HepG2 (cell line): ENCODE results near the gene PSMA7. TPM values are rescaled to one million over a fixed set of nuclear protein-coding genes. Genes with fewer than 3 reads are reported as not detected.

ENCODE experiments used
- BATF2 ChIP-seq: sonication (generic); formaldehyde crosslinking; IDR thresholded peaks from 2 replicates; pipeline ENCODE4 v1.8.0; 2022; ENCODE audit warnings: mild to moderate bottlenecking, missing genetic modification reagents, moderate library complexity
- BRF2 ChIP-seq: sonication (generic); formaldehyde crosslinking; IDR thresholded peaks from 2 replicates; pipeline ENCODE4 v1.8.1; 2022; ENCODE audit warnings: mild to moderate bottlenecking, missing genetic modification reagents
- FOXJ3 ChIP-seq: sonication (generic); formaldehyde crosslinking; IDR thresholded peaks from 2 replicates; pipeline ENCODE4 v1.4.0; 2020; ENCODE audit warnings: missing genetic modification reagents, mild to moderate bottlenecking, borderline replicate concordance
- MLX ChIP-seq: IDR thresholded peaks from 2 replicates; pipeline ENCODE4 v1.6.1; 2016
- PPARG ChIP-seq: conservative IDR thresholded peaks from 2 replicates; pipeline ENCODE4 v1.6.1; 2016; ENCODE audit warnings: missing biosample characterization, missing genetic modification reagents
- RARG ChIP-seq: sonication (generic); formaldehyde crosslinking; IDR thresholded peaks from 2 replicates; pipeline ENCODE4 v1.4.0; 2020; ENCODE audit warnings: low read depth, mild to moderate bottlenecking, missing genetic modification reagents
- REL ChIP-seq: sonication (generic); formaldehyde crosslinking; conservative IDR thresholded peaks from 2 replicates; pipeline ENCODE4 v1.8.0; 2022; ENCODE audit warnings: mild to moderate bottlenecking, missing genetic modification reagents, moderate library complexity
- SP2 ChIP-seq: sonication (generic); formaldehyde crosslinking; IDR thresholded peaks from 2 replicates; pipeline ENCODE4 v1.5.1; 2020; ENCODE audit warnings: mild to moderate bottlenecking, missing genetic modification reagents
- STAG1 ChIP-seq: sonication (generic); formaldehyde crosslinking; IDR thresholded peaks from 2 replicates; pipeline ENCODE4 v1.4.0; 2020; ENCODE audit warnings: missing genetic modification reagents
- THRA ChIP-seq: sonication (generic); formaldehyde crosslinking; IDR thresholded peaks from 2 replicates; pipeline ENCODE4 v1.4.0; 2020; ENCODE audit warnings: missing genetic modification reagents, borderline replicate concordance
- ZEB1 ChIP-seq: IDR thresholded peaks from 2 replicates; pipeline ENCODE4 v1.6.1; 2012; ENCODE audit warnings: mild to moderate bottlenecking, low read depth, inconsistent platforms; ENCODE audit not compliant: insufficient replicate concordance
- ZNF264 ChIP-seq: sonication (generic); formaldehyde crosslinking; IDR thresholded peaks from 2 replicates; pipeline ENCODE4 v1.4.0; 2020; ENCODE audit warnings: missing genetic modification reagents
- ZNF33A ChIP-seq: sonication (generic); formaldehyde crosslinking; IDR thresholded peaks from 2 replicates; pipeline ENCODE4 v1.5.1; 2020; ENCODE audit warnings: missing genetic modification reagents, mild to moderate bottlenecking, moderate library complexity, borderline replicate concordance
- ZNF513 ChIP-seq: sonication (generic); formaldehyde crosslinking; conservative IDR thresholded peaks from 2 replicates; pipeline ENCODE4 v1.5.0; 2020; ENCODE audit warnings: missing genetic modification reagents
- ZNF597 ChIP-seq: sonication (generic); formaldehyde crosslinking; IDR thresholded peaks from 2 replicates; pipeline ENCODE4 v1.5.0; 2020; ENCODE audit warnings: missing genetic modification reagents
- ZNF639 ChIP-seq: conservative IDR thresholded peaks from 2 replicates; pipeline ENCODE4 v1.6.1; 2018; ENCODE audit warnings: missing genetic modification reagents
- ZNF644 ChIP-seq: IDR thresholded peaks from 2 replicates; pipeline ENCODE4 v1.6.1; 2016; ENCODE audit warnings: low read depth
- ZNF781 ChIP-seq: sonication (generic); formaldehyde crosslinking; IDR thresholded peaks from 2 replicates; pipeline ENCODE4 v1.5.1; 2020; ENCODE audit warnings: borderline replicate concordance, mild to moderate bottlenecking, missing genetic modification reagents; ENCODE audit errors: not compliant biosample characterization
- ZNF879 ChIP-seq: sonication (generic); formaldehyde crosslinking; IDR thresholded peaks from 2 replicates; pipeline ENCODE4 v1.8.1; 2023; ENCODE audit warnings: missing genetic modification reagents
- ZSCAN31 ChIP-seq: sonication (generic); formaldehyde crosslinking; IDR thresholded peaks from 2 replicates; pipeline ENCODE4 v1.5.0; 2020; ENCODE audit warnings: low read depth, mild to moderate bottlenecking, missing genetic modification reagents
- polyA plus RNA-seq, 8 experiments: library from polyadenylated mRNA; depleted of rRNA in 3 of 8; stranded (reverse) in 7 of 8; unstranded in 1 of 8; fragments of >200 nt; fragmentation: Illumina TruSeq in 4 of 8; extraction: Trizol in 4 of 8; gene quantifications; 2 replicates each; pipeline versions ENCODE4 v1.2.1 to v1.2.3, GENCODE V29; 2011 to 2016; ENCODE audit warnings: low read depth in 4 of 8, missing spikeins in 1 of 8, mixed read lengths in 1 of 8; ENCODE audit not compliant: insufficient read depth in 1 of 8
- total RNA-seq, 5 experiments: library from RNA; depleted of rRNA; stranded (reverse); fragments of >200 nt; fragmentation: Illumina TruSeq; extraction: Trizol; gene quantifications; 2 replicates each; pipeline ENCODE4 v1.2.3, GENCODE V29; 2016; ENCODE audit warnings: low read depth in 1 of 5

PSMA7 gene
- total and polyA plus RNA-seq, 2 of the 13 experiments (the other 11 are each of a cell fraction or from before 2014, with no cell fraction given) = 531 to 631 TPM

- TF ChIP-seq ZNF513 (CRISPR knock-in tag) (peak; percentile 93), BATF2 (peak; percentile 99), ZNF781 (peak; percentile 98), ZNF33A (CRISPR knock-in tag) (peak; percentile 79), BRF2 (CRISPR knock-in tag) (peak; percentile 88), ZSCAN31 (peak; percentile 99), ZNF264 (CRISPR knock-in tag) (peak; percentile 97), THRA (CRISPR knock-in tag) (peak; percentile 78), ZNF644 (no peak), MLX (CRISPR knock-in tag) (peak; percentile 54; the same call in 1 of the 2 replicates), RARG (CRISPR knock-in tag) (peak; percentile 93), ZNF879 (peak; percentile 77; the same call in 1 of the 2 replicates), REL (CRISPR knock-in tag) (0 out of 2 replicates have a peak, but pooled peaks have one; percentile 92), SP2 (CRISPR knock-in tag) (peak; percentile 75), ZEB1 (peak; percentile 18), ZNF597 (peak; percentile 97), PPARG (CRISPR knock-in tag) (peak; percentile 81; the same call in 1 of the 2 replicates), FOXJ3 (peak; percentile 86), ZNF639 (CRISPR knock-in tag) (peak; percentile 98), STAG1 (CRISPR knock-in tag) (peak; percentile 41)
Observed at GRCh38 chr20:62182469-62183425, 39.6 kb upstream of the PSMA7 start, which contains the start of gene MTG2 (continued).
